PC-3 (cell line): ENCODE results near the gene SHANK2. TPM values are rescaled to one million over a fixed set of nuclear protein-coding genes. Genes with fewer than 3 reads are reported as not detected.

ENCODE experiments used
- ATAC-seq: fragments of 200-7000 bp; cut with Tn5 transposase; 2 replicates; pipeline ENCODE4 v1.9.1; 2020; ENCODE audit warnings: mild to moderate bottlenecking, moderate library complexity
- BruUV-seq: library from RNA; stranded (reverse); fragments of 400-500 nt; replicated peaks from 2 replicates; lab custom pipeline; 2021; lab: Mats Ljungman, UMichigan
- CTCF ChIA-PET: fragments of 300-600 bp; sonication (Branson Sonifier 250); formaldehyde crosslinking; loops from one replicate; lab custom pipeline; 2022; ENCODE audit warnings: antibody characterized with exemption; lab: Charles Lee
- POLR2A ChIA-PET: fragments of 300-600 bp; sonication (Branson Sonifier 250); formaldehyde crosslinking; loops from one replicate; lab custom pipeline; 2022; ENCODE audit warnings: antibody characterized with exemption; ENCODE audit not compliant: unreplicated experiment; lab: Charles Lee
- DNase-seq: peaks from one replicate; pipeline ENCODE4 v3.0.0-alpha.2; 2015
- H2AFZ ChIP-seq: fragments of 300-600 bp; sonication (generic); 2 replicates; pipeline ENCODE4 v1.6.0; 2016; ENCODE audit warnings: antibody characterized with exemption, low read length
- H3F3A ChIP-seq: fragments of 300-600 bp; sonication (generic); one replicate; pipeline ENCODE4 v1.6.0; 2017; ENCODE audit warnings: antibody characterized with exemption, low read length, control low read depth, mild to moderate bottlenecking; ENCODE audit not compliant: unreplicated experiment
- H3K27ac ChIP-seq: fragments of 300-600 bp; sonication (generic); 2 replicates; pipeline ENCODE4 v1.5.1; 2016; ENCODE audit warnings: mild to moderate bottlenecking, low read length
- H3K27me3 ChIP-seq: fragments of 300-600 bp; sonication (generic); 2 replicates; pipeline ENCODE4 v1.6.1; 2016; ENCODE audit warnings: low read length, mixed read lengths
- H3K36me3 ChIP-seq: fragments of 300-600 bp; sonication (generic); 2 replicates; pipeline ENCODE4 v1.6.1; 2016; ENCODE audit warnings: low read depth, mixed run types, low read length, mixed read lengths
- H3K4me1 ChIP-seq: fragments of 300-600 bp; sonication (generic); 2 replicates; pipeline ENCODE4 v1.5.1; 2016; ENCODE audit warnings: low read length; ENCODE audit not compliant: insufficient read depth
- H3K4me2 ChIP-seq: fragments of 300-600 bp; sonication (generic); 2 replicates; pipeline ENCODE4 v1.6.0; 2016; ENCODE audit warnings: low read length
- H3K4me3 ChIP-seq: fragments of 300-600 bp; sonication (generic); 2 replicates; pipeline ENCODE4 v1.5.1; 2016; ENCODE audit warnings: mild to moderate bottlenecking, low read length, mixed read lengths
- H3K79me2 ChIP-seq: fragments of 300-600 bp; sonication (generic); 2 replicates; pipeline ENCODE4 v1.6.1; 2017; ENCODE audit warnings: low read length, mixed read lengths
- H3K9ac ChIP-seq: fragments of 300-600 bp; sonication (generic); 2 replicates; pipeline ENCODE4 v1.6.0; 2016; ENCODE audit warnings: mild to moderate bottlenecking, low read length
- H3K9me2 ChIP-seq: fragments of 300-600 bp; sonication (generic); replicated peaks from 2 replicates; pipeline ENCODE4 v1.6.1; 2016; ENCODE audit warnings: mixed run types, low read length, mixed read lengths
- H3K9me3 ChIP-seq: fragments of 300-600 bp; sonication (generic); 2 replicates; pipeline ENCODE4 v1.6.1; 2016; ENCODE audit warnings: low read length, mixed read lengths
- H4K20me1 ChIP-seq: fragments of 300-600 bp; sonication (generic); 2 replicates; pipeline ENCODE4 v1.6.1; 2016; ENCODE audit warnings: low read length, mixed read lengths
- CTCF ChIP-seq: fragments of 300-600 bp; sonication (generic); conservative IDR thresholded peaks from 2 replicates; pipeline ENCODE4 v1.5.1; 2017; ENCODE audit warnings: antibody characterized with exemption, low read depth, mild to moderate bottlenecking, low read length
- EZH2 ChIP-seq: fragments of 300-600 bp; sonication (generic); IDR thresholded peaks from one replicate; pipeline ENCODE4 v1.6.1; 2017; ENCODE audit warnings: antibody characterized with exemption, mild to moderate bottlenecking, low read length; ENCODE audit not compliant: unreplicated experiment
- EZH2phosphoT487 ChIP-seq: fragments of 300-600 bp; sonication (generic); IDR thresholded peaks from 2 replicates; pipeline ENCODE4 v1.6.1; 2018; ENCODE audit warnings: mild to moderate bottlenecking, antibody characterized with exemption, low read length, borderline replicate concordance
- intact Hi-C: fragments of 100-400 bp; cut with micrococcal nuclease; formaldehyde crosslinking; loops from 2 replicates; pipeline ENCODE4 v1.9.0; 2023
- total RNA-seq: library from RNA; depleted of rRNA; stranded (reverse); fragments of >200 nt; gene quantifications from 2 replicates; pipeline ENCODE4 v1.2.3, GENCODE V29; 2014

Gene SHANK2
- total RNA-seq, 1 experiment from 2014 or later, result 45.0 TPM

- DNase-seq (no peak), ATAC-seq (no peak)
- Histone ChIP-seq H3K36me3 (no peaks in the 10 kb centered on the region), H3K9me3 (no peaks in the 10 kb centered on the region), H3K9ac (no peak overlapping the region), H3K4me1 (peaks cover 31% of the 10 kb centered on the region), H3F3A (no peaks in the 10 kb centered on the region), H3K27me3 (no peaks in the 10 kb centered on the region), H4K20me1 (no peaks in the 10 kb centered on the region), H3K27ac (no peak overlapping the region), H3K79me2 (no peaks in the 10 kb centered on the region; the same call in 1 of the 2 replicates), H3K9me2 (no peaks in the 10 kb centered on the region), H3K4me3 (no peak overlapping the region), H3K4me2 (no peak overlapping the region), H2AFZ (no peak overlapping the region)
- ChIA-PET POLR2A (no interaction called here), CTCF (no interaction called here)
- no TSS peak for BruUV-seq
- intact Hi-C loops, result no loop called here
- TF ChIP-seq CTCF, result no peak
- no peak for TF ChIP-seq EZH2phosphoT487
- TF ChIP-seq EZH2, result no peak
These were observed 28.8 kb upstream of the SHANK2 start for GRCh38 chr11:71281204-71281603.

GRCh38 chr11:71279916-71280645 is 27.7 kb upstream of the SHANK2 start:
- no peaks in the 10 kb centered on the region for H3F3A ChIP-seq
- no peaks in the 10 kb centered on the region; the same call in 1 of the 2 replicates for H3K79me2 ChIP-seq
- peaks cover 30% of the 10 kb centered on the region for H3K4me1 ChIP-seq
- DNase-seq, result no peak
- intact Hi-C loops, result no loop called here
- H3K27ac ChIP-seq, result no peak overlapping the region
- H3K9me3 ChIP-seq, result no peaks in the 10 kb centered on the region
- ChIA-PET CTCF (no interaction called here), POLR2A (no interaction called here)
- H3K9me2 ChIP-seq, result no peaks in the 10 kb centered on the region
- no peak overlapping the region for H3K4me3 ChIP-seq
- no peaks in the 10 kb centered on the region for H3K36me3 ChIP-seq
- no peak for ATAC-seq
- no peak overlapping the region for H3K9ac ChIP-seq
- no peak overlapping the region for H3K4me2 ChIP-seq
- no peaks in the 10 kb centered on the region for H3K27me3 ChIP-seq
- no TSS peak for BruUV-seq
- TF ChIP-seq CTCF (no peak), EZH2phosphoT487 (no peak), EZH2 (no peak)
- H2AFZ ChIP-seq, result no peak overlapping the region
- H4K20me1 ChIP-seq, result no peaks in the 10 kb centered on the region

- no peak overlapping the region for H3K4me2 ChIP-seq
- H3K9ac ChIP-seq, result no peak overlapping the region
- DNase-seq (no peak), ATAC-seq (no peak)
- H4K20me1 ChIP-seq, result no peaks in the 10 kb centered on the region
- no peaks in the 10 kb centered on the region for H3K9me2 ChIP-seq
- no peaks in the 10 kb centered on the region for H3K79me2 ChIP-seq
- intact Hi-C loops, result no loop called here
- H2AFZ ChIP-seq, result no peak overlapping the region
- POLR2A ChIA-PET, result no interaction called here
- peaks cover 9% of the 10 kb centered on the region; the same call in 1 of the 2 replicates for H3K4me1 ChIP-seq
- peaks cover 8% of the 10 kb centered on the region; the same call in 1 of the 2 replicates for H3K9me3 ChIP-seq
- CTCF ChIA-PET, result no interaction called here
- no peaks in the 10 kb centered on the region for H3F3A ChIP-seq
- H3K27ac ChIP-seq, result no peak overlapping the region
- H3K27me3 ChIP-seq, result no peaks in the 10 kb centered on the region
- no peak overlapping the region for H3K4me3 ChIP-seq
- TF ChIP-seq CTCF, result no peak
- no TSS peak for BruUV-seq
- 0 out of 2 replicates have a peak, but pooled peaks cover 5% of the 10 kb centered on the region for H3K36me3 ChIP-seq
These were observed 19.8 kb upstream of the SHANK2 start for GRCh38 chr11:71272161-71272560.
